NCI-H2081 treated with DMSO at 0.1 percent for 48 hours (cell line): Measurements from ENCODE around the gene ARMC9.

Source experiments
- DNase-seq: peaks from one replicate; lab custom pipeline; 2025; lab: John Stamatoyannopoulos, UW

Gene ARMC9

DNA sequence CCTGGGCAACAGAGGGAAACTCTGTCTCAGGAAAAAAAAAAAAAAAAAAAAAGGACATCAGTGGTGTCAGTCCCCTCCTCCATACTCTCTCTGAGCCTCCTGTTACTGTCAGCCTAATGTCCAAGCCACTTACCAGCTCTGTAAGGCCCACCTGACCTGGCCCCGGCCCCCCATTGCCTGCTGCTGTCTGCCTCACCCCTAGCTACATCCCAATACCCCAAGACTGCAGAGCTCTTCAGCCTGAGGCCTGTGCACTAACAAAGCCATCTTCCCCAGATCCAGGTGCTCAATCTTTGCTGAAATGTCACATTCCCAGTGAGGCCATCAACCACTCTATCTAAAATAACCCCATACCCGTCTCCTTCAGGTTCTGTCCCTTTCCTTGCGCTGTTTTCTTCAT, 5.7 kb downstream of the ARMC9 start:
- no peak for DNase-seq

DNA sequence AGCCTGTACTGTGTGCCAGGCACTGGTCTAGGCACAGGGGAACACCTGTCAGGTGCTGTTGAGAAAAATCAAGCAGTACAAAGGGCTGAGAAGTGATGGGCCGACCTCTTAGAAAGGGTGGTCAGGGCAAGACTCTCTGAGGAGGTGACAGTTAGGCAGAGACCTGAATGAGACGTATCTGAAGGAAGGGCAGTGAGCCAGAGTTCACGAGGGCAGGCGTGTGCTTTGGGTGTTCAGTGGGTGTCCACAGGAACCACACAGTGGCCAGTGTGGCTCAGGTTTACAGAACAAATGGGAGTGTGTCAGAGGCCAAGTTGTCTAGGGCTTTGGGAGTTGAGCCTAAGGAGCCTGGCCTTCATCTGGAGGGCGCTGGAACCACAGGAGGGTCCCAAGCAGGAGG, 6.2 kb downstream of the ARMC9 start:
- DNase-seq = no peak

- DNase-seq = no peak
Measured at GRCh38 chr2:231207734-231208133, 9.3 kb downstream of the ARMC9 start.

DNA sequence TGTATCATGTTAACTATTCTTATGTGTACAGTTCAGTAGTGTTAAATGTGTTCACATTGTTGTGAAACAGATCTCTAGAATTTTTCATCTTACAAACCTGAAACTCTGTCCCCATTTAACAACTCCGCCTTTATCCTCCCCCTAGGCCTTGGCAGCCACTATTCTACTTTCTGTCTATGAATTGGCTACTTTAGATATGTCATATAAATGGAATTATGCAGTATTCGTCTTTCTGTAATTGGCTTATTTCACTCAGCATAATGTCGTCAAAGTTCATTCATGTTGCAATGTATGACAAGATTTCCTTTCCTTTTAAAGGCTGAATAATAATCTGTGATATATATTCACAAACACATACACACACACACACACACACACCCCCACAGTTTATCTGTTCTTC, 12.4 kb downstream of the ARMC9 start:
- no peak for DNase-seq

GRCh38 chr2:231211486-231211885, 13.1 kb downstream of the ARMC9 start:
- no peak for DNase-seq

DNA sequence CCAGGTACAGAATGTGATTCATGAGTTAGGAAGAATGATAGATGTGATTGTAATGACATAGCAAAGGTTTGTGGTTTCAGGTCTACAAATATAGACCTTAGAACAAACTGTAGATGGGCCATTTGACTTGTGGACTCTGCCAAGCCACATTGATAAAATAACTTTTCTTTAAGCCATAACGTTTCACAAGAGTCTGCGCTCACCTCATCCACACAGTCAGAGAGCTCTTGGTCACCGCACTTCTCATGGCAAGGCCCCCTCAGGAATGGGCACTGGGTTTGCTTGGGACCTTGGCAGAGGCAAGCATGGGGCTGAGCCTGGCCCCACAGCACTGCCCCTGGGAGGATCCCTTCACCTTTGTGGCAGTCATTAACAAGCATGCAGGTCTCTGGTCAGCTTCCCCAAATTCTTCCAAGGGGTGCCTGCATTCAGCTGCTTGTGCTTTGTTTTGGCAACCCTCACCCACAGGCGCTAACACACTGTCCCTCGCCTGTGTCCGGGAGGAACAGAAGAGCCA, 14.0 kb downstream of the ARMC9 start:
- DNase-seq = no peak

DNA sequence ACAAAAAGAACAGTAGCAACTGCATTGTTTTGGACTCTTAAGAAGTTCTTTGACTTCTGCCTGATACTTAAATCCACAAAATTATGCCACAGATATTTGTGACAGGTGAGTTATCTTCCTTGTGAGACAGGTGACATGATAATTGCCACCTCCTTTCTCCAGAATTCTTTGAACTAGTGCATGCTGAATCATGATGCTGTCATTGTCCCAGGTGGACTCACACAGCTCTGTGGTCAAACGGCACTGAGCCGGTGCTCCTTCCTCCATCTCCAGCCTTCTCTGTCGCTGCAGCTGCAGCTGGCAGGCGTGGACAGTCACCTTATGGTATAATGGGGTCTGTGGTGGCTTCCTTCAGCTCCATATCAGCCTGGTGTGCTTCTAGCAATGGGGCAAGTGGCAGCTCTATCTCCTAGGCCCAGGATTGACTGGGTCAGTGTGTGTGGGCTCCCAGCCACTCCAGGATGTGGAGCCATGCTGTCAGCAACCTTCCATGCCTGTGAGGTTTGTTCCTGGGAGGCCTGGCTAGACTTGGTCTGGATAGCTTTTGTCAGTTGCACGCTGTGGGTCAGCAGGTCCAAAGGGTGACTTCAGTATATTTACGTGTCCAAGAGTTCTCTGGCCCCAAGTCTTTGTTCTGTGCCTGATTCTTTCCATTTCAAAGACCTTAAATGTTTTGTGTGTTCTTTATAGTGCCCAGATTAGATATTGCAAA, 15.7 kb downstream of the ARMC9 start:
- DNase-seq = no peak

GRCh38 chr2:231218366-231218765, 19.9 kb downstream of the ARMC9 start:
- no peak for DNase-seq

GRCh38 chr2:231219289-231219688, 20.9 kb downstream of the ARMC9 start:
- no peak for DNase-seq

- no peak for DNase-seq
Measured at GRCh38 chr2:231221761-231222160, 23.3 kb downstream of the ARMC9 start.

- DNase-seq = no peak
Measured at GRCh38 chr2:231222318-231223000, 24.0 kb downstream of the ARMC9 start.

- no peak for DNase-seq
Measured at GRCh38 chr2:231223001-231223375, 24.6 kb downstream of the ARMC9 start.

- DNase-seq = no peak
Measured at GRCh38 chr2:231223458-231223976, 25.1 kb downstream of the ARMC9 start.

DNA sequence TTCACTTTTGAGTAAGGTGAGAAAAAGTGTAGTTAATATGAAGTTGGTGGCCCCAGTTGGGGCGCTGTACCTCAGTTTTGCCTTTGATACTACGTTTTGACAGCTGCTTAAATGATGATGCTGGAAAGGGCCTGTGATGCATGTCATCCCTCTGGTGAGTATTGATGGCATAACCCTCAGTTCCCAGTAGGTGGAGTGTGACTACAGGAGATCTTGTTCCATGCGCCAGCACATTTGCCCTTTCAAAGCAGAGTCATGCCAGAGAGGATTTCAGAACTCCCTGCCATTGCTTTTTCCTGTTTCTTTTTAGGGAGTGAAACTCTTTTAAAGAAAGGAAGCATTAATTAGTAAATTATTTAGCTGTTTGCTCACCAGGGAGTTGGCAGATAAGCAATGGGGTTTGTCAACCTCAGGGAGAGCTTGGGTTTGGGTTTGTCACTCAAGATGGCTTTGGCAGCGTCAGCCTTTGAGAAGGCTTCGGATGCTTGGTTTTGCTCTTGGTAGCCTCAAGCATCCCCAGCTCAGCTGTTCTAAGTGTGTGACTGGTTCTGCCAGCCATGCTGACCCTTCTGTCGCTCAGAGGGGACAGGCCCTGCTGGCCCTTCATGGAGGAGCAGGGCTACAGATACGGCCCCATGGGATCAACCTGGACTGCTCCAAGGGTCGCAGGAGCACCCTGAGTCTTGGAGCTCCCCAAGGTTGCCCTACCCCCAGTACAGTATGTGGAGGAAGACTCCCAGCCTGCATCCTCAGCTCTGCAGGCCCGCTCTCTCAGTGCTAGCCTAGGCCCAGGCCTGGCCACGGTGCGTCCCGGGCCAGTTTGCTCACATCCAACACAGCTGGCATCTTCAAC, 29.1 kb downstream of the ARMC9 start:
- DNase-seq = peak; percentile 27

DNA sequence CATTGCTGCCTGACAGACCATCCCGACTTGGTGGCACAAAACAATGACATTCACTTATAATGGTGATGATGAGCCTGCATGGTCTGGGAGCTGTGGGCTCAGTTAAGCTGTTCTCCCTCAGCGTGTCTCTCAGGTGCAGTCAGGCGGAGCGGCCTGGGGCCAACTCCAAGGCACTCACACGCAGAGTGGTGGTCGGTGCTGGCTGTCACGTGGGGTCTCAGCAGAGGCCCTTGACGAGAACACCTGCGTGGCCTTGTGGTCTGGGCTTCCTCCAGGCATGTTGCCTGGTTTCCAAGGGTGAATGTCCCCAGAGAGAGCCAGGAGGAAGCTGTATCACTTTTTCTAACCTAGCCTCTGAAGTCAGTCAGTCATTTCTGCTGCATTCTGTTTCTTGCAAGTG, 29.8 kb downstream of the ARMC9 start:
- DNase-seq = no peak

DNA sequence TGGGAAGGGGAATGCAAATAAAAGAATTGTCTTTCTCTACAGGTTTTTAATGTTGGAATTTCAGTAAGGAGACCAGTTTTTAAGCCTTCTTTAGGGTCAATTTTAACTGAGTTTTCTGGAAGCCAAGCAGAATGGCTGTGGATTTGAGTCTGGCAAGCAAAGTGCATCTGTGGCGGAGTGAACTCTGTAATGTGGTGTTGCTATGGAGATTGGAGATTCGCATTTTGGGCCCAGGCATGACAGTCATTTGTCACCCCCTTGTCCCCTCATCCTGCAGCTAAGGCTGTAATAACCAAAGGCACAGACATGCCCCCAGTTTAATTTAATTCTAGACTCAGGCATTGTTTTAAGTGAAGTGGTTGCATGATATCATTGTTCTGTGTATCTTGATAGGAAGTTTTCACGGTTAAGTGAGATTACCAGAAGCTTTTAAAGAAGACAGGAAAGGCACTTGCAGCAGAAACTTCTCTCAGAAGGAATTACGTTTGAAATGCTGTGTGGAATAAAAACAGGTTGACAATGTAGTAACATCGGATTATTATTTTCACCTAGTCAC, 30.6 kb downstream of the ARMC9 start:
- DNase-seq = no peak

GRCh38 chr2:231235217-231235616, 36.8 kb downstream of the ARMC9 start:
- DNase-seq = no peak

DNA sequence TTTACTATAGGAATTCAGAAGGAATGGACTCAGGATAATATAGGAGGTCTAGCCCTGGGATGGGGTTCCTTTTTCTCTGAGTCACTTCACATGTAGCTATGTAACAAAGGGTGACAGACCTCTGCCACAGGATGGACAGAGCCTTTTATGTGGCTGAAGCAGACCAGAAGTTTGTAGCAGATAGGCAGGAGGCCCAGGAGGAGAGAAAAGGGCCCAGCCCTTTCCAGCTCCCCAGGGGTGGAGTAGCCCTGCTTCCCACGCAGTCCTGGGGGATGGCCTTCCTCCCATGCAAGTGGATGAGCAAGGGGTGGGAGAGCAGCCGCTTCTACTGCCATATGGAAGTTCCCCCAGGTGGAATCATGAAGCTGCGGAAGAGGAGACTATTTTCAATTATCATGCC, 40.3 kb downstream of the ARMC9 start:
- DNase-seq = no peak

GRCh38 chr2:231239751-231240150, 41.3 kb downstream of the ARMC9 start:
- no peak for DNase-seq

DNA sequence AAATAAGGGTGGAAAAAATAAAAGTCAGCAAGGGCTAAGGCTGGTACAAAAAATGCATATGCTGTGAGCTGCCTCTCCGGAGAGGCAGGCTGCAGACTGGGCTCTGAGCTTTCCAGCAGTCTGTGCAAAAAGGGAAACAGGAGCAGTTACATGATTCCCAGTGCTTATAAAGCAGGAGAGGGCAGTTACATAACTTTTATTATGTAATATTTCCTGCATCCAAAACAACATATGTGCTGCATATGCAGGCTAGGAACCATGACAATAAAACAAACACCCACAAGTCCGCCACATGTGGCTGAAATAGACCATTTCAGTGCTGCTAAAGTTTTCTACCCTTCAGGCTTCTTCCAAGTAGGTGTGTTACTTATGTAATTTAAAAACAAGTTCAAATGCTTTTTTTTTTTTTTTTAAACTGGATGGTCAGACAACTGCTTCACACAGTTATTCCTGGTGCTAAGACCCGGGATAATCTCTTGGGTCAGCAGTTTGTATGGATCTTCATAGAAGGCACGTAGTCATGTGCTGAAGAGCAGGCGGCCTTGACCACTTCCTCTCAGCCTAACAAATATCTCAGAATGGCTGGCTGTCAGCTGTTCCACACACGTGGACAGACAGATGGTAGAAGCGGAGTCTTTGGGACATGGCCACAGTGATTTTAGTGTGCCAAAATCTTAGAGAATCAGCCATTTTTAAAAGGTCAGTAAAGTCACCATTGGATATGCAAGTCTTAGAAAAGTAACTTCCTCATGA, 43.5 kb downstream of the ARMC9 start:
- no peak for DNase-seq

DNA sequence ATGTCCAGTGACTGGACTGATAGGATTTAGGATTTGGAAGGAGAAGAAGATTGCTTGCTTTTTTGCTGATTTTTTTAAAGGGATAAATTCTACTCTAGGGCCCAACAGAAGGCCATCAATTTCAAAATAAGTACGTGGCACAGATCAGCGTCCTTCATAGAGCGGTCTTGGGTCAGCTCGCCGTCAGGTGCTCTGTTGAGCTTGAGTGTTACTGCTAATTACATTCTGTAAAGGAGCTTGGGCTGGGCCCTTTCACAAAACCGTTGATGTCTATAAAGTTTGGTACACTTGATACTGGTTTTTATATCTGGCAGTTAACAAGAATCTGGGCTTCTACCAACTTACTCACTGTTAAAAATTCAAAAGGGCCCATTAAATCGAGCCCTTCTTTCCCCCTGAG, 45.4 kb downstream of the ARMC9 start:
- no peak for DNase-seq
